Lung (tissue), 12 donors: ENCODE results near the gene FBXL13. TPM values are rescaled to one million over a fixed set of nuclear protein-coding genes. Genes with fewer than 3 reads are reported as not detected.
A peak's percentile ranks its signal among the peaks of the same experiment; 100 is the strongest.

Source experiments
- ATAC-seq: fragments of 200-7000 bp; cut with Tn5 transposase; one replicate; pipeline ENCODE4 v1.9.1; 2020; ENCODE audit warnings: moderate number of reproducible peaks; ENCODE audit not compliant: insufficient read depth, low FRiP score
- DNase-seq, 3 donors: peaks; one replicate each; pipeline ENCODE4 v3.0.0-alpha.2; 2013 to 2017
- H3K27ac ChIP-seq, 2 donors: one replicate each; pipeline ENCODE4 v1.5.1; 2013; ENCODE audit warnings: mild to moderate bottlenecking in 2 of 2, moderate library complexity in 2 of 2, control low read depth in 1 of 2, inconsistent platforms in 1 of 2, low read depth in 1 of 2, low read length in 1 of 2
- H3K27me3 ChIP-seq, 3 donors: one replicate each; pipeline ENCODE4 v1.5.1; 2013; ENCODE audit warnings: low read length in 2 of 3; ENCODE audit not compliant: control insufficient read depth in 3 of 3, insufficient read depth in 3 of 3
- H3K36me3 ChIP-seq, 4 donors: one replicate each; pipeline ENCODE4 v1.5.1; 2013; ENCODE audit warnings: low read length in 4 of 4, mild to moderate bottlenecking in 1 of 4, moderate library complexity in 1 of 4; ENCODE audit not compliant: control insufficient read depth in 4 of 4, insufficient read depth in 4 of 4
- H3K4me1 ChIP-seq, 5 donors: one replicate each; pipeline ENCODE4 v1.5.1; 2013; ENCODE audit warnings: low read length in 5 of 5, mild to moderate bottlenecking in 2 of 5, moderate library complexity in 1 of 5; ENCODE audit not compliant: control insufficient read depth in 5 of 5, insufficient read depth in 5 of 5
- H3K4me3 ChIP-seq: one replicate; pipeline ENCODE4 v1.5.1; 2013; ENCODE audit warnings: mild to moderate bottlenecking, control low read depth, moderate library complexity
- H3K9ac ChIP-seq, 2 donors: one replicate each; pipeline ENCODE4 v1.5.1; 2013; ENCODE audit warnings: low read length in 2 of 2, control low read depth in 1 of 2; ENCODE audit not compliant: insufficient read depth in 1 of 2
- H3K9me3 ChIP-seq, 4 donors: one replicate each; pipeline ENCODE4 v1.5.1; 2013; ENCODE audit warnings: low read length in 3 of 4, mild to moderate bottlenecking in 1 of 4, moderate library complexity in 1 of 4; ENCODE audit not compliant: control insufficient read depth in 4 of 4, insufficient read depth in 3 of 4
- CTCF ChIP-seq: IDR thresholded peaks from 2 replicates; pipeline ENCODE4 v1.5.1; 2012; ENCODE audit warnings: mild to moderate bottlenecking; ENCODE audit errors: control extremely low read depth, extremely low read depth
- WGBS, 2 donors: extraction: QIAGEN DNeasy Blood & Tissue Kit; methylation state at CpG; one replicate each; pipeline ENCODE4 v1.1.7; 2013; 5-methylcytosine and 5-hydroxymethylcytosine counted together
- polyA plus RNA-seq, 2 donors: library from polyadenylated mRNA; stranded (reverse); fragments of 200-250 nt; gene quantifications; one replicate each; pipeline ENCODE4 v1.2.1, GENCODE V29; 2013
- total RNA-seq, 2 donors: library from RNA; depleted of rRNA in 1 of 2; stranded (reverse); fragments of >200 nt in 1 of 2; gene quantifications; one replicate each; pipeline ENCODE4 v1.2.1, GENCODE V29; 2014 to 2021
- donor health status: control.
- donor health status: control.
- donor health status: Bipolar disorder and iron deficiency.
- donor health status: healthy.
- donor health status: DM: yes; HTN: yes; CAD: no.

FBXL13 gene
- total and polyA plus RNA-seq, 4 donors = 0.61 to 12.3 (median 3.7) TPM

GRCh38 chr7:102890971-102891692 lies 183.5 kb downstream of the FBXL13 start:
- DNase-seq (no peak), ATAC-seq (no peak)
- Histone ChIP-seq H3K27ac (no peak overlapping the region), H3K9me3 (no peaks in the 10 kb centered on the region), H3K4me1 (peaks cover 0 to 39% (median 10%) of the 10 kb centered on the region in 5 donors), H3K9ac (no peak overlapping the region), H3K36me3 (no peaks in the 10 kb centered on the region), H3K4me3 (no peak overlapping the region), H3K27me3 (no peaks in the 10 kb centered on the region)
- no peak for TF ChIP-seq CTCF
- WGBS, 2 donors = 71 to 77% methylated on average over 5 of the region's 5 CpGs

- H3K27me3 ChIP-seq = no peaks in the 10 kb centered on the region
- peaks cover 0 to 36% (median 10%) of the 10 kb centered on the region in 5 donors for H3K4me1 ChIP-seq
- DNase-seq (peak; percentile 88 to 99 (median 97)), ATAC-seq (no peak)
- H3K36me3 ChIP-seq = no peaks in the 10 kb centered on the region
- 41 to 59% methylated on average over 2 of the region's 2 CpGs for WGBS, 2 donors
- H3K4me3 ChIP-seq = no peak overlapping the region
- no peak overlapping the region for H3K9ac ChIP-seq
- H3K9me3 ChIP-seq = no peaks in the 10 kb centered on the region
- no peak for TF ChIP-seq CTCF
- peak overlapping the region in 1 of 2 donors; percentile 52 for H3K27ac ChIP-seq
Observed at GRCh38 chr7:102890292-102890970, 184.2 kb downstream of the FBXL13 start.

DNA sequence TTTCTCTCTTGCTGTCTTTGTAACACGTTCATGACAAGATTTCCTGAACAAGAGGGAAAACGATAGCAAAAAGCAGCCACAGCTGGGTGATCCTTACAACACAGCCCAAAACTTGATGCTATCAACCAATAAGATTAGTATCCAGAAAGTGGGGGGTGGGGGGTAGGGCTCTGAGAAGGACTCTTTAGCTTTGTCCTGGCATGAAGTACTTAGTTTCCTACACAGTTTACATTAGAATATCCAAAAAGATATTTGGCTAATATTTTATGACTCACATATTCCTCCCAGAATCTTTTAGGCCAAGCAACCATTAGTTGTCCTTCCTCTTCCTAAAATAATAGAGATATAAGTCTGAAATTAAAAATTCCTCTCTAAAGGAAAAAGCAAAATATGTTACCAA lies 184.7 kb downstream of the FBXL13 start:
- WGBS, 2 donors = 31 to 50% methylated on average over 2 of the region's 2 CpGs
- Histone ChIP-seq H3K9ac (no peak overlapping the region), H3K27ac (no peak overlapping the region), H3K36me3 (no peaks in the 10 kb centered on the region), H3K27me3 (no peaks in the 10 kb centered on the region), H3K4me3 (no peak overlapping the region), H3K9me3 (no peaks in the 10 kb centered on the region), H3K4me1 (peaks cover 0 to 36% (median 10%) of the 10 kb centered on the region in 5 donors)
- ATAC-seq = no peak
- DNase-seq = peak; percentile 74 to 93 (median 93)
- no peak for TF ChIP-seq CTCF
